ENCODE data around the gene FOXF2.

DNA sequence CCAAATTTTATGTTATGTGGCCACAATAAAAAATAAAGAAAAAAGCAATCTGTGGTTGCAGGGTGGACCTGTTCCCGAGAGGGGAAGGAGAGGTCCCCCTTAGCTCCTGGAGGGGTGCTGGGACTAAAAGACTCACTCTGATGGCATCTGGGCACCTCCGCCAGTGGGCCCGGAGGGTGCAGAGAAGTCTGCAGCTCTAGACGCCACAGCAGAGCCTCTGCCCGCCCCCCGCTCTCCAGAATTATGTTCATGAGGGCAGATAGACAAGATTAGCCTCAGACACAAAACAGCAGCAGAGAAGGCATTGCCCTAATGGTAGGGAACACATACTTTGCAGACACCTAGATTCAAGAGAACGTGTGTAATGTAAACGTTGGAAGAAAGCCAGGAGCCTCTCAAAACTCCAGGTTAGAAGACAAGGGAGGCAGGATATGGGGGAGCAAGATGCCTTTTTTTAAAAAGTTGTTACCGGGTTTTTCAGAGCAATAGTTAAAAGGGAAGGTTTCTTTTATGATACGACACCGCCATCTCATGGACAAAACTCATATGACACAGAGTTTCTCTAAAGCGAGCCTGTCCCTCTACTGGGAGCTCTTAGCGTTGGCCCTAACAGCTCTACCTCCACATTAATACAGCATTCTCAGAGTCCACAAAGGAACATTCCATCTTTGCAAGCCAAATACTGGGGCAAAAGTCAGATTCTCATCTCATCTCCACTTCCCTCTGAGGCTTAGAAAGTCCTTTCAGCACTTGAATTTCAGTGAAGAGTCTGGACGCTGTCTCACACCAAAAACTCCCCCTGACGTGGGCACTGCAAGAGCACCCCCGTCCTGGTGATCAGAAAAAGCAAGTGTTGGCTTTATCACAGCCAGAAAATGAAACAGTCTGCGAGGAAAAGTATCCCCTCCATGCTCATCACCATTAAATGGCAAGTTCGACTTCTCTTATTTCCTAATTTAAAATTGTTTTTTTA is 47.2 kb downstream of the FOXF2 start:
- TF ChIP-seq, protein P1, sequence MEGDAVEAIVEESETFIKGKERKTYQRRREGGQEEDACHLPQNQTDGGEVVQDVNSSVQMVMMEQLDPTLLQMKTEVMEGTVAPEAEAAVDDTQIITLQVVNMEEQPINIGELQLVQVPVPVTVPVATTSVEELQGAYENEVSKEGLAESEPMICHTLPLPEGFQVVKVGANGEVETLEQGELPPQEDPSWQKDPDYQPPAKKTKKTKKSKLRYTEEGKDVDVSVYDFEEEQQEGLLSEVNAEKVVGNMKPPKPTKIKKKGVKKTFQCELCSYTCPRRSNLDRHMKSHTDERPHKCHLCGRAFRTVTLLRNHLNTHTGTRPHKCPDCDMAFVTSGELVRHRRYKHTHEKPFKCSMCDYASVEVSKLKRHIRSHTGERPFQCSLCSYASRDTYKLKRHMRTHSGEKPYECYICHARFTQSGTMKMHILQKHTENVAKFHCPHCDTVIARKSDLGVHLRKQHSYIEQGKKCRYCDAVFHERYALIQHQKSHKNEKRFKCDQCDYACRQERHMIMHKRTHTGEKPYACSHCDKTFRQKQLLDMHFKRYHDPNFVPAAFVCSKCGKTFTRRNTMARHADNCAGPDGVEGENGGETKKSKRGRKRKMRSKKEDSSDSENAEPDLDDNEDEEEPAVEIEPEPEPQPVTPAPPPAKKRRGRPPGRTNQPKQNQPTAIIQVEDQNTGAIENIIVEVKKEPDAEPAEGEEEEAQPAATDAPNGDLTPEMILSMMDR (IDR thresholded peaks at IDR 0.05; ENCODE audit: low read depth, low read length) = peak; percentile 72
- no peak for TF ChIP-seq POLR2A (IDR thresholded peaks at IDR 0.05; ENCODE audit: extremely low read depth, insufficient read length)
- TF ChIP-seq, protein P2, sequence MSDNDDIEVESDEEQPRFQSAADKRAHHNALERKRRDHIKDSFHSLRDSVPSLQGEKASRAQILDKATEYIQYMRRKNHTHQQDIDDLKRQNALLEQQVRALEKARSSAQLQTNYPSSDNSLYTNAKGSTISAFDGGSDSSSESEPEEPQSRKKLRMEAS (IDR thresholded peaks at IDR 0.05; ENCODE audit: low read depth, low read length) = no peak

All from NB4 (cell line).